NT2/D1 (cell line): ENCODE results near the gene CRAT.

Source experiments
- SUZ12 ChIP-seq: IDR thresholded peaks from 2 replicates; pipeline ENCODE4 v1.6.1; 2011; ENCODE audit not compliant: insufficient read length, insufficient read depth; ENCODE audit errors: extremely low read depth
- YY1 ChIP-seq: IDR thresholded peaks from 2 replicates; pipeline ENCODE4 v1.6.1; 2011; ENCODE audit not compliant: insufficient read length, insufficient read depth
- ZNF274 ChIP-seq: IDR thresholded peaks from 2 replicates; pipeline ENCODE4 v1.6.1; 2011; ENCODE audit warnings: mild to moderate bottlenecking, low read depth, low read length

- no peak for TF ChIP-seq YY1
- no peak for TF ChIP-seq ZNF274
- no peak for TF ChIP-seq SUZ12
These were observed 18.1 kb upstream of the CRAT start for GRCh38 chr9:129128689-129129088.
